ENCODE results near the gene MTFR2. TPM values are rescaled to one million over a fixed set of nuclear protein-coding genes. Genes with fewer than 3 reads are reported as not detected.
A peak's percentile ranks its signal among the peaks of the same experiment; 100 is the strongest.

Gene MTFR2
- total RNA-seq, 4 donors from 2014 or later: 2.3 to 4.7 (median 2.6) TPM

- H3K27ac ChIP-seq: peak overlapping the region; percentile 96 to 100 (median 98)
- DNase-seq: peak; percentile 68
- no peaks in the 10 kb centered on the region for H3K36me3 ChIP-seq
- no peaks in the 10 kb centered on the region for H3K27me3 ChIP-seq
- peaks cover 19 to 59% (median 44%) of the 10 kb centered on the region in 3 donors for H3K4me1 ChIP-seq
- no peaks in the 10 kb centered on the region for H3K9me3 ChIP-seq
- WGBS, 2 donors: 0% methylated on average over 33 to 34 of the region's 34 CpGs
- TF ChIP-seq, protein P1, sequence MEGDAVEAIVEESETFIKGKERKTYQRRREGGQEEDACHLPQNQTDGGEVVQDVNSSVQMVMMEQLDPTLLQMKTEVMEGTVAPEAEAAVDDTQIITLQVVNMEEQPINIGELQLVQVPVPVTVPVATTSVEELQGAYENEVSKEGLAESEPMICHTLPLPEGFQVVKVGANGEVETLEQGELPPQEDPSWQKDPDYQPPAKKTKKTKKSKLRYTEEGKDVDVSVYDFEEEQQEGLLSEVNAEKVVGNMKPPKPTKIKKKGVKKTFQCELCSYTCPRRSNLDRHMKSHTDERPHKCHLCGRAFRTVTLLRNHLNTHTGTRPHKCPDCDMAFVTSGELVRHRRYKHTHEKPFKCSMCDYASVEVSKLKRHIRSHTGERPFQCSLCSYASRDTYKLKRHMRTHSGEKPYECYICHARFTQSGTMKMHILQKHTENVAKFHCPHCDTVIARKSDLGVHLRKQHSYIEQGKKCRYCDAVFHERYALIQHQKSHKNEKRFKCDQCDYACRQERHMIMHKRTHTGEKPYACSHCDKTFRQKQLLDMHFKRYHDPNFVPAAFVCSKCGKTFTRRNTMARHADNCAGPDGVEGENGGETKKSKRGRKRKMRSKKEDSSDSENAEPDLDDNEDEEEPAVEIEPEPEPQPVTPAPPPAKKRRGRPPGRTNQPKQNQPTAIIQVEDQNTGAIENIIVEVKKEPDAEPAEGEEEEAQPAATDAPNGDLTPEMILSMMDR (IDR thresholded peaks at IDR 0.05): peak in 1 of 6 experiments; percentile 14
- TF ChIP-seq POLR2A (IDR thresholded peaks at IDR 0.05): no peak
- intact Hi-C loops (cut with DNase I): no loop called here
- peak overlapping the region; percentile 66 to 99 (median 78) for H3K4me3 ChIP-seq
Measured at GRCh38 chr6:136289327-136289578, 39.1 kb upstream of the MTFR2 start.

DNA sequence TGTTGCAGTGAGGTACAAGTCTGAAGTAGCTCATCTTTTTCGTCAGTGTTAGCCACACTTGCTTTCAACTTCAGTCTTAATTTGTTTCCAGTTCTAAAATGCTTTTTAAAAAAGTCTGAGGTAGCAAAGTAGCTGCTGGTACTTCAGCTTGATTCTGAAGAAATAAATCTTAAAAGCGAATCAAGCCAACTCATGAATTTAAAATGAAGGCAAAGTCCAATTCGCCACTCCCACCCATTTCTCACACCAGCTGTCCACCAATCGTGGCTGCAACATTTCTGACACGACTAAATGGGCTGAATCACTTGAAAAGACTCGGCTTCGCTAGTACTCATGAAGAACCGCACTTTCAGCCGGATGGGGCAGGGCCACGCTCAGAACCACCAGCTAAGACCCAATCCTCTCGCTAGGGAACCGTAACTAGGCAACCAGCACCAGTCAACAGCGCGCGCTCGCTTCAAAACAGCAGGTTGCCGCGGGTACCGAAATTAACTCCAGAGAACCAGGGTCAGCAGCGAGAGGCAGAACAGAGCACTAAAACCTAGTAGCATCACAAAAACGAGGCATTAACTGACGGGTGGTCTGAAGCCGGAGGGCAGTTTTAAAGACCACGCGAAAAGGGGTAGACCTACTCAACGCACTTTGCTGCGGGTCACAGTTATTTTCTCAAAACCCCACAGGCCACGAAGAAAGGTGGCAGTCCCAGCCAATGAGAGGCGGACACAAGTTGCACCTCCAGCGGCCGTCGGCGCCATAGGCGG, 38.6 kb upstream of the MTFR2 start:
- Histone ChIP-seq H3K27me3 (no peaks in the 10 kb centered on the region), H3K9me3 (no peaks in the 10 kb centered on the region), H3K4me1 (peaks cover 21 to 64% (median 49%) of the 10 kb centered on the region in 3 donors), H3K27ac (peak overlapping the region; percentile 96 to 100 (median 98)), H3K4me3 (peak overlapping the region; percentile 66 to 99 (median 78)), H3K36me3 (no peaks in the 10 kb centered on the region)
- DNase-seq: peak; percentile 68
- 0 to 1% methylated on average over 17 to 30 of the region's 34 CpGs for WGBS, 2 donors
- intact Hi-C loops (cut with DNase I): no loop called here
- TF ChIP-seq POLR2A (IDR thresholded peaks at IDR 0.05): no peak
- TF ChIP-seq, protein P1 (IDR thresholded peaks at IDR 0.05): peak in 3 of 6 experiments; percentile 53 to 64 (median 56)

- Histone ChIP-seq H3K27ac (no peak overlapping the region), H3K9me3 (no peaks in the 10 kb centered on the region), H3K4me3 (peak overlapping the region in 1 of 4 donors; percentile 26), H3K36me3 (peaks cover 0 to 22% (median 0%) of the 10 kb centered on the region in 3 donors), H3K27me3 (no peaks in the 10 kb centered on the region), H3K4me1 (peaks cover 14 to 88% (median 73%) of the 10 kb centered on the region in 3 donors)
- TF ChIP-seq, protein P1 (IDR thresholded peaks at IDR 0.05): no peak
- no peak for TF ChIP-seq POLR2A (IDR thresholded peaks at IDR 0.05)
- DNase-seq: no peak
- 9 to 13% methylated on average over 2 of the region's 2 CpGs for WGBS, 2 donors
- intact Hi-C loops (cut with DNase I): no loop called here
Measured at GRCh38 chr6:136284909-136285308, 34.8 kb upstream of the MTFR2 start.

- Histone ChIP-seq H3K36me3 (peaks cover 0 to 41% (median 0%) of the 10 kb centered on the region in 3 donors), H3K27ac (no peak overlapping the region), H3K9me3 (no peaks in the 10 kb centered on the region), H3K27me3 (no peaks in the 10 kb centered on the region), H3K4me1 (peaks cover 14 to 85% (median 69%) of the 10 kb centered on the region in 3 donors), H3K4me3 (no peak overlapping the region)
- 48 to 53% methylated on average over 4 of the region's 4 CpGs for WGBS, 2 donors
- TF ChIP-seq, protein P1 (IDR thresholded peaks at IDR 0.05): no peak
- no peak for TF ChIP-seq POLR2A (IDR thresholded peaks at IDR 0.05)
- DNase-seq: no peak
- intact Hi-C loops (cut with DNase I): no loop called here
Measured at GRCh38 chr6:136282906-136283305, 32.8 kb upstream of the MTFR2 start.

- Histone ChIP-seq H3K4me3 (no peak overlapping the region), H3K9me3 (no peaks in the 10 kb centered on the region), H3K27ac (no peak overlapping the region), H3K4me1 (peaks cover 9 to 69% (median 43%) of the 10 kb centered on the region in 3 donors), H3K36me3 (peaks cover 0 to 66% (median 0%) of the 10 kb centered on the region in 3 donors), H3K27me3 (no peaks in the 10 kb centered on the region)
- TF ChIP-seq, protein P1 (IDR thresholded peaks at IDR 0.05): no peak
- no peak for TF ChIP-seq POLR2A (IDR thresholded peaks at IDR 0.05)
- intact Hi-C loops (cut with DNase I): no loop called here
- no peak for DNase-seq
- 80 to 85% methylated on average over 3 of the region's 3 CpGs for WGBS, 2 donors
Measured at GRCh38 chr6:136280032-136280609, 30.0 kb upstream of the MTFR2 start.
